ENCODE data around the gene RNF217.
"Not testable (repeated sequence)": the region's sequence is repeated elsewhere in the genome, so short reads cannot be mapped to it uniquely, and the experiment has no call there.

Gene RNF217

DNA sequence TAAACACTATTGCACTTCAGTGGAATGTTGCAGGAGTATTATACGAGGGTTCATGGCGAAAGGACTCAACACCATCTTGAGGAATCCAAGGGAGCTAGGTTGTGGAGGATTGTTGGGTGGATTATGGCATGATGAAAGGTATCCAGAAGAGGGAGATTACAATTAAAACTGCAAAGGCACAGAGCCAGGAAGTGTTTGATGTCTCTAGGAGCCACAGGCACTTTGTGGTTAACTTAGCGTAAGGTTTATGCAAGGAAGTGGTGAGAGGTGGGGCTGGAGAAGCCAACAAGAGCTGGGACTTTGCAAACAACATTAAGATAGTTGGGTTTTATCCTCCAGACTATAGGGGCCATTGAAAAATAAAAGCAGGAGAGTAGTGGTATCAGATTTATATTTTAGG, 104.7 kb downstream of the RNF217 start:
- no peak for DNase-seq

DNA sequence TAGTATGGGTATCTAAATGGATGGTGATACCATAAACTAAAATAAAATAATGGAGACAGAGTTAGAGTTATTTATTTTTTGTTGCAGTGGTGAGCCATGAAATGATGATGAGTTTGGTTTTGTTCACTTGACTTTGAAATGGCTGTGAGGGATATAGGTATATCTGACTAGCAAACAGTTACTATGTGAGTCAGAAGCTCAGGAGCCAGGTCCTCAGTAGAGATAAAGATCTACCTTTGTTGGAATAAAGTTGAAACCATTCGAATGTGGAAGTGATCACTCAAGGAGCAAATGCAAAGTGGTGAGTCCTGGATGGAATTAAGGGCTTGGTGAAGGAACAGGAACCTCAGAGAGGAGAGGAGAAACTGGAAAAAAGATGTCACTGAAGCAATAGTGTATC, 105.3 kb downstream of the RNF217 start:
- no peak for DNase-seq

DNA sequence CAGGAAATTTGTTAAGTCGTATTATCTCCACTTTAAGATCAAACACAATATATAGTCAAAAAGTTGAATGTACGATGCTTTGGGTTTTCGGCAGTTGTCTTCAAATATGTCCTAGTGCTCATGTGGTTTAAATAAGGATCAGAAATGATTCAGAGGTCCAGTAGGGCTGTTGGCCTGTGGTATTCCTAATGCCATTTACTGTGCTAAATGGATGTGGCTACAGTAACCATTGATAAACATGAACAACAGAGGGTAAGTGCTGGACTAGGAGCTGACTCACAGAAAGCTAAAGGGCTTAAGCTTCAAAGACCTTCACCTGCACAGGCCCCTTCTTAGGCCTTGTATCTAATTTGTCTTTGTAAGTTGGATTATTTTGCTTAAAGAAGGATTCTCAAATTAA, 110.8 kb downstream of the RNF217 start:
- DNase-seq: no peak

DNA sequence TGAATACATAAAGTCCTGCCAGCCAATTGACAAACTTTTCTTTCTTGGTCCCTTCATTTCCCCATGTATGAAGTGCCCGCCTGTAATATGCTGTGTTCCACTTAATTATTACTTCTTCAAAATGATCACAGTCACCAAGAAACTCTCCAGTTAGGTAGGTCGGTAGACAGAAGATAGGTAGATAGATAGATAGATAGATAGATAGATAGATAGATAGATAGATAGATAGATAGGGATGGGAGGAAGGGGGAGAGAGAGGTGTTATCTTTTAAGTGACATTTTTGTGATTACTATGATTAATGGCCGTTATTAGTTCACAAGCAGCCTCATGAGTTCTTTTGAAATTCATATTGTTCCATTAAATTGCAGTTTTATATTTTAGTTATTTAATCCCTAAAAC, 111.9 kb downstream of the RNF217 start:
- DNase-seq: no peak

DNA sequence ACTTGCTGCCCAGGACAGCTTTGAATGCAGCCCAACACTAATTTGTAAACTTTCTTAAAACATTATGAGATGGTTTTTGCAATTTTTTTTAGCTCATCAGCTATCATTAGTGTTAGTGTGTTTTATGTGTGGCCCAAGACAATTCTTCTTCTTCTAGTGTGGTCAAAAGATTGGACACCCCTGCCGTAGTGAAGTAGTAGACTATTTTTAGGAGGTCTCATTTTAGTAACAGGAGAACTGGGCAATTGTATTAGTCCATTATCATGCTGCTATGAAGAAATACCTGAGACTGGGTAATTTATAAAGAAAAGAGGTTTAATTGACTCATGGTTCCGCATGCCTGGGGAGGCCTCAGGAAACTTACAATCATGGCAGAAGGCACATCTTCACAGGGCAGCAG, 112.8 kb downstream of the RNF217 start:
- DNase-seq: not testable (repeated sequence)

DNA sequence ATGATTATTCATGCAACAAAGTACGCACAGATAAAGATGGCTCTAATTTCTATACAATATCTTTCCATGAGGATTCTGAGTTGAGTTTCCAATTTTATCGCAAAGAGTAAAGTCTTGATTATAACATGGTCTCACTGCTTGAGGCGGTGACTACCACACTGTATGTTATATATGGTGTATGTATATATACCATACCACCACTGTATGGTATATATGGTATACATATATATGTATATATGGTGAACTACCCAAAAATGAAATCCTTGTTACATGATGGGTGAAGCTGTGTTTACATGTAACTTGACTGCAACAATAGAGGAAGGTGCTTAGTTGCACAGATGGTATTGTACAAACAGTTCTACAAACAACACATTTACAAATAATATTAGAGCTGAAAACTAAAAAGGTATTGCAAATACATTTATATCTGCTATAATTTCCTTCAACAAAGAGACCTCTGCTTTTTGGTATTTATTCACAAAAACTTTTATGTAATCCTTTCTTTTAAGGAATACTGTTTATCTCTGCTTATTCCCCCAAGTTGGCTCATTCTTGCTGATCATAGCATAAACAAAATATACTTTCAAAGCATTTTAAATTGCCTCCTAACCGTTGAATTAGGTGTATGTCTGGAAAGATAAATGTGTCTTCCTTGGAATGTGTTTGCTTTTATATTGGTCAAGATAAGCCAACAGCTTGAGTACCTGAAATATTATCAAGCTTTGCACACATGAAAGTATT, 113.7 kb downstream of the RNF217 start:
- no peak for DNase-seq

DNA sequence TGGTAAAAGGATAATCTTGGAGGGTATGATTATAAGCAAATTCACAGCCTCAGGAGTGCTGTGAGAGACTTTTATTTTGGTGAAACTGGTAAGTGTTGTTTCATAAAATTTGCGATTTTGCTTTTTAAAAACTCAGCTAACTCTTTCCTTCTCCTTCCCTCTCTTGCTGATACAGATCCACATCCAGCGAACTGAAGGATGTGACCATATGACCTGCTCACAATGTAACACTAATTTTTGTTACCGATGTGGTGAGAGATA, 114.2 kb downstream of the RNF217 start:
- no peak for DNase-seq

DNA sequence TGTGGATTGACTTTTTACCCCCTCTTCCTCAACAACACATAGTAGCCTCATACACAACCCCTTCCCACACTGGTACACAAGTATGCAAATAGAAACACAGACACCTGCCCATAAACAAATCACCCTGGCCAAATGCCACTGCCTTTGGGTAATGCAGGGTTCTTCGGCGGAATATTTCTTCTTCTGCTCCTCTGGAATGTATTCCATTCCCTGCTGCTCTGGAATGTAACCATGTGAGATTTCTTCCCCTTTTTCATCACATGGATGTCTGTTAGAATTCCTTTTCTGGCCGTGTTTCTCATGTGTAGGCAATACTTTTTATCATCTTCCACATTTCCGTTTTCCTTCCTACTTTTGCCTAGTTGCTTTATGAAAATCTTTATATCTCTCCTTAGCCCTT, 115.2 kb downstream of the RNF217 start:
- no peak for DNase-seq

DNA sequence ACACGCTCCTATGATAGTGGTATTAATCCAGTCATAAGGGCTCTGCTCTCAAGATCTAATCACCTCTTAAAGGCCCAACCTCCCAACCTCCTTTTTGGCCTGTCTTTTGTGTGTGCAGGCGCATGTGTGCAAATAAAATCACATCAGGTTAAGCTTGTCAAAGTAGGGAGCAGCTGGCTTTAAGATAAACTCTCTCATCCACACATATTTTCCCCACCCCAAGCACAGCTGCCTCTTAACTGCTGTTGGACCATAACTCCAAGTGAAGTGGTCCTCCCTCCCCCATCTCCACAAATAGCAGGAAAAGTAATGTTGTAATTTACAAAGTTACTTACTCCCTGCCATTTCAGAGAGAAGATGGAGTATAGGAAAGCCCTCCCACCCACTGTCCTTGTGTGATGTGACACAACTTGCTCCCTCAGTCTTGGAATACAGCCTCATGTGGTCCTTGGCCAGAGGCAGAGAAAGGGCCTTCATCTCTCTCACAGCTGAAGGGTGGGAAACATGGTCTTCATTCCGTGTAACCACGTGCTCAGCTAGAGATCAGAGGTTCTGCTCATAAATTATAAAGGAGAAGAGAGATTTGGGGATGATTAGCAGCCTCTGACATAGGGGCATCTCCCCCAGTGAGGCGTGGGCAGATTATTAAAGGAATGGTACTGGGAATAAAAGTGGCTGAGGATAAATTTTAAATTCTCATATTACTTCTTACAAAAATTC, 116.5 kb downstream of the RNF217 start:
- DNase-seq: no peak

DNA sequence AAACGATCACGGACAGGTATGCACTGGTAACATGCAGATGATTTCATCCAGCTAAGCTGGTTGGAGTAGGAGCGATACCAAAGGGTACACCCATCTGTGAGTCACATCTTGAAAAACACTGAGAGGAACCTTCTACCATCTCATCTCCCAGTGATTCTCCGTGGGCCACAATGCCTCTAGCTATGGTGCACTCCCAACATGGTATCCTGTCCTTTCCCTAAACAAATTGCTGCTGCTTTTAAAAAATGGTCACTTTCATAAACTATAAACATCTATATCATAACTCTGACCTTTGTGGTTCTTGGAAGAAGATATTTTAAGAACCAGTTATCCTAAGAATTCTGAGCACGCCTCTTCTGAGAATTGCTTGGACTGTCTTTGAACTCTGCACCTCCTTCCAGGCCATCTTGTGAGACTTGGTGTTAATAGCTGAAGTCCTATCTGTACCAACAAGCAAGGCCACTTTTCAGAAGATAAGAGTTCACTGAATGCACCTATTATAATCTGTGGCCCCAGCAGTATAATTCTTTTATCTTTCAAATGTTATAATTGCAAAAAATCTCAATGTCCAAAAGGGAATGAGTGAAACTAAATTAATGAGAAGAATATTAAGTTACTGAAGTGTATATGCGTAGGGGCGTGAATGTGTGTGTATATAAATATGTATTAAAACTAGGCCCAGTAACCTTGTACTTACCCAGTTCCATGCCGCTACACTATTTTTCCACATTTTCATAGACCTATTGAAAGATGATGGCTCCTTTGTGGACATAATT, 120.9 kb downstream of the RNF217 start:
- no peak for DNase-seq

DNA sequence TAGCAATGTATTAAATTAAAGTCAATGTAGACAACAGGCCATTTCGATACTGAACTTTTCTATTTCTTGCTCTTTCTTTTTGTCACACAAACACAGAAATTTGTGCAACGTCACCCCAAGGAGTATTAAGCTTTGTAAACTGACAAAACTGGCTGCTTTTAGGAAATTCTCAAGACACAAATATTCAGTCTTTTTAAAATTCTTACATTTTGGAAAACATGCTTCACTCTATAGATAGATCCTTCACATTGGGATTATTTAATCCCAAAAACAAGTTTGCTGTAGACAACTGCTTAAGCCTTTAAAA, 121.4 kb downstream of the RNF217 start:
- DNase-seq: no peak

DNA sequence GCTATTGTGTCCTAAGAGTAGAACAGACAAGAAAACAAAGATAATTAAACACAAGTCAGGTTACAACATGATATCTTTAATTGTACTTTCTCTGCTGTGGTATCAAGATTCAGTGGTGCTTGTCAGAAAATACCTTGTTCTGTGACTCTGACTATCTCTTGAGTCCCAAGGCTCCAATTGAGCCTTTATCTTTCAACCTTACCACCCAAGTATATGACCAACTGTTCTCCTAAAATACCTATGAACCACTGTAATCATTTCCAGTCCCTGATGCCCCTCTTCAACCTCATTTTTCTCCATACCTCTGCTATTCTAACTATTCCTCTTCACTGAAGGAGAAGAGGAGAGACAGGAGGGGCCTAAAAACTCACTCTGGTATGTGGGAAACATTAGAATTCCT, 124.5 kb downstream of the RNF217 start:
- DNase-seq: no peak

DNA sequence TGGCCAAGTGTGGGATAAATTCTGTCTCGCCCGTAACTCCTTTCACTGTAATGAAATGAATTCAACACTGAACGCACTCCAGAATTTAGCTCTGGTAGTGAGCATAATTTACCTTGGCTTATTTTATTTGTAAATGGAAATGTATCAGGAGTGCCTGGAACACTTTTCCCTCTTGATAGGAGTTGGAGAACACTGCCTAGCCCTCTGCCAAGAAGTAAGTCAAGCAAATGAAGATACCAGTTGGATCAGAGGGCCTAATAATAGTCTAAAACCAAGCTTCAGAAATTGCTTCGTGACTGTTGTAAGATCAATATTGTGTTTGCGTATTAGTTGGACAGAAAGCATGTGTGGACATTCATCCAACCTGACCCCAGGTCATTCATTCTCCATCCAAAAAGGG, 126.7 kb downstream of the RNF217 start:
- no peak for DNase-seq

DNA sequence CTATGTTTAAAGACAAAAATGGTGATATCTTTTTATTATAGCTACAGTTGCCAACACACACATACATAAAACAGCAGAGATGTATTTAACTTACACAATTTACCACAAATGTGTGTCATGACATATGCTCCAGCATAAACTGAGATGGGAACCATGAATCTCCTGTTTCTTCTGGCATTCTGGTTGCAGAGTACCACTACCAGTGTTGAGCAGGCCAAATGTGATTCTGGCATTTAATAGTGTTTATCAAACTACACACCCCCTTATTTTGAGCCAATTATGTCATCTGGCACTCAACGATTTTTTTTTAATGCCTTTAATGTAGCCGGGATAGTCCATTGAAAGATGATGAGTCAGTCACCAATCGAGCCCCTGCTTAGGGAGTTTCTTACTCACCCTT, 132.3 kb downstream of the RNF217 start:
- DNase-seq: no peak

DNA sequence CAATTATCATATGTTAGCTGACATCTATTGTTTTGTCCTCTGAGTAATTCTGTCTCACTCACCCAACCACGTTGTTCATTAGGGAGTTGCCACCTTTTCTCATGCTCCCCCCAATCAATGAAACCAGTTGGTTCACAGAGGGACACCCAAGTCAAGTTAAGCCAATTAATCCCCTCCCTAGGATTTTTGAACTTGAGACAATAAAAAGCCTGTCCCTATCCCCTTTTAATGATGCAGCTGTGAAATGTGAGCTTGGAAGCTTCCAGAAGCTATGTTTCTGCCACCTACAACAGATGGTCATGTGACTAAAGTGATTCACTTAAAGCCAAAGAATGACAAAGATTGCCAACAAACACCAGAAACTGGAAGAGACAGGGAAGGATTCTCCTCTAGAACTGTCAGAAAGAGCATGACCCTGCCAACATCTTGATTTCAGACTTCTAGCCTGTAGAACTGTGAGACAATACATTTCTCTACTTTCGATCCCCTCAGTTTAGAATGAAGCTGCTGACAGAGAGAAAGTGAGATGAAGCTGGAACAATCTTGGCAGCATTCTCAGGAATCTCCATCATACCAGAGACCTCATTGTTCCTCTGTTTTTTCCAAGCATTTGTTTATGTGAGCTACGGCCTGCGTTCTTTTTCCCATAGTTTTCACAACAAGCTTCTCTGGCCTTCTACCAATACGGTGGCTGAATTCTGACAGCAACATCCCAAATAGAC, 133.5 kb downstream of the RNF217 start:
- no peak for DNase-seq

DNA sequence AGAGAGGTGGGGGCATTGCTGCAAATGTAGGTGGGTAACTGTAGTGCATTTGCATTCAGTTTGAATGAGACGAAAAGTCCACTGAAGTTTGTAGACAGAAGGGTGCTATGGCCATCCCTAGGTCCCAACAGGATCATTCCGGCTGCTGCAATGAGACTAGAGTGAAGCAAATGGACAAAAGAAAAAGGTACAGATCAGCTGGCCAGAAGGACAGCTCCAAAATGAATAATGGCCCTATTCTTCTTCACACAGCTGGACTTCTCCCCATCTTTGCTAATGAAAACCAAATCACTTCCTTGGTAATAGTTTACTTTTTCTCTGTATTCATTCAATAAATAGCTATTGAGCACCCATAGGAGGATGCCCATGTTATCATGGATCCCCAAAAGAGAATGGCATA, 134.9 kb downstream of the RNF217 start:
- DNase-seq: no peak

DNA sequence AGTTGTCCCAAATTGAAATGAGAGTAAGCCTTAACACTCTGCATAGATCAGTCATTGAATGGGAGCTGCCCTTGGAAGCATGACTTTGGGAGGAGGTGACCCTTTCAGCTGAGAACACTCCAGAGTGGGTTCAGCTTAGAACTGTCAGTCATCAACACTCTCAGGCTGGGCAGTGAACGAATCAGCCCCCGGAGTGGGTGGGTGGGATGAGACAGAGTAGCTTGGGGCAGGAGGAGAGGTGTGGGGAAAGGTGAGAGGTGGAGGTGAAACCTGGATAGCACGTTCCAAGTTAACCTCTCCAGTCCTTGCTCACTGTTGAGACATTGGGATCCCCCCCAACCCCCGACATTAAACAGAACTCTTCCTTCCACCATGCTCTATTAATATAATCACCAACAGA, 136.0 kb downstream of the RNF217 start:
- no peak for DNase-seq

DNA sequence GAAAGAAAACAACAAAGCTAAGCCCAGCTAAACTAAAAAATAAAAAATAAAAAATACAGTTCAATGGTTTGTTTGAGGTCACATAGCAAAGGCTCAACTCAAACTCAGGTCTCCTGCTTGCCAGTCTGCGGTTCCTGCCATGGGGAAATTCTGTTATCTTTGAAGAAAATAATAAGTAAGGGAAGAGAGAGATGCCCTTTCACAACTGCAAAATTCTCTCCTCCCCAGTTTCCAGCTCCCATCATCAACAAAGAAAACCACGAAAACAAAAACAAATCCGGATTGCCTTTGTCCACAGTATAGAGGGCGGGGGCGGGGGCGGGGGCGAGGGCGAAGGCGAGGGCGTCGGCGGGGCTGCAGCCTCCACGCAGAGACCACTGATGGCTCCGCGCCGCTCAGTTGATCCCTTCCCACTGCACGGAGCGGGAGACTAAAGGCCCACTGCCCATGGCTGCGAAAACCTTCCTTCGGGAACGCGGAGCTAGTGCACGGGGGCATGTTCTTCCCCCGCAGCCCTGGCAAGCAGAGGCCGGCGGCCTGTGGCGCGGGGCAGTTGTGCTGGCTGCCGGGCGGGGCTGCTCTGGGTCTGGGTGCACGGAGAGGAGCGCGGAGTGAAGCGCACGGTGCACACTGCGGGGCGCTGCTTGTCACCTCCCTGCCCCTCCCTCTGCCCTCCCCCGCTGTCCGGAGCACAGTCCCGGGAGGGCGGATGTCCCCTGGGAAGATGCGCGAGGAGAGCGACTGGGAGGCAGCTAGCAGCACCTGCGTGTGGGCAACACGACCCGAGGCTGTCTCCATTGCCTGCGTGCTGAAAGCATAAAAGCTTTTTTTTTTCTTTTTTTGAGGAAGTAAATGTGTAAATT, 137.2 kb downstream of the RNF217 start:
- no peak for DNase-seq

DNA sequence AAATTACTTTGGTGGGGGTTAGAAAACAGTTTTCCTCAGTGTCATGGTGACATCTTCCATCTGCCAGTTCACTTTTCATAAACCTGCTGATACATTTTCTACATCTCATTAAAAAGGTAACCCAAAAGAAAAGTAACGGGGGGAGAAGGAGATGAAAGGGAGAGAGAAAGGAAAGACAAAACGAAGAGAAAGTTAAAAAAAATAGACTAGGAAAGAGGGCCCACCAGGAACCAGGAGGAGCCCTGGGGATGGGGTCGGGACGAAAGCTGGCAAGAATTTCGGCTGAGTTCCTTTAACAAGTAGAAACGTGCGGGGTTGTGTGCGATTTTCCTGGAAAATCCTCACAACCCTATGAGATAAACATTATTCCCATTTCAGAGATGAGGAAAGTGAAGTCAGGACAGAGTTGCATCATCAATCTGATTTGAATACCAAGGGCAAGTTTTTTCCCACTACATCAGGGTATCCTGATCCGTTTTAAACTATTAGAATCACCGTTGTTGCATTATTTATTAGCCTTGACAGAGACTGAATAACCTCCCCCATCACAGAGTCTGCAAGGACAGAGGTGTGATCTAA, 137.9 kb downstream of the RNF217 start:
- no peak for DNase-seq

DNA sequence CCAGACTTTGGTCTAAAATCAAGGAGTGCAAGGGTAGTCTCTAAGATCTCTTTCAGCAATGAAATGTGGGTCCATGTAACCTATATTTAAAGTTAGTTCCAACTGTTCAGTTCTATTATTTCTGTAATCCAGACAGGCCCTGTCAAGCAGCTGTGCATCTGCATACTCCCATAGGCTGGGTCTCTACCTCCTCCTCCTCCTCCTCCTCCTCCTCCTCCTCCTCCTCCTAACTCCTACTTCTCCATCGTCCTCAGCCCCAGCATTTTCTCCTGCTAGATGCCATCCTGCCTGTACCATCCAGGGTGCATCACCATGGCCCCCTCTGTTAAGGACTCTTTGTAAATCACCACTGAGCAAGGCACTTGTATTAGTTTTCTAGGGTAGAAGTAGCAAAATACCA, 138.9 kb downstream of the RNF217 start:
- no peak for DNase-seq

DNA sequence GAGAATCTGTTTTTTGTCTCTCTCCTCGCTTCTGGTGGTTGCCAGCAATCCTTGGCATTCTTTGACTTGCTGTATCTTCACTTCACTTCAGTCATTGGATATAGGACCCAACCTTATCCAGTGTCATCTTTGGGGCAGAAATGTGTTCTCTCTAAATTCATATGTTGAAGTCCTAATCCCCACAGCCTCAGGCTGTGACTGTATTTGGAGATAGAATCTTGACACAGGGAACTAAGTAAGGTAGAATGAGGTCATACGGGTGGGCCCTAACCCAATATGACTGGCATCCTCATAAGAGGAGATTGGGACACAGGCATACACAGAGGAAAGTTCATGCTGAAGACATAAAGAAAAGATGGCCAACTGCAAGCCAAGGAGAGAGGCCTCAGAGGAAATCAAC, 139.4 kb downstream of the RNF217 start:
- DNase-seq: no peak

DNA sequence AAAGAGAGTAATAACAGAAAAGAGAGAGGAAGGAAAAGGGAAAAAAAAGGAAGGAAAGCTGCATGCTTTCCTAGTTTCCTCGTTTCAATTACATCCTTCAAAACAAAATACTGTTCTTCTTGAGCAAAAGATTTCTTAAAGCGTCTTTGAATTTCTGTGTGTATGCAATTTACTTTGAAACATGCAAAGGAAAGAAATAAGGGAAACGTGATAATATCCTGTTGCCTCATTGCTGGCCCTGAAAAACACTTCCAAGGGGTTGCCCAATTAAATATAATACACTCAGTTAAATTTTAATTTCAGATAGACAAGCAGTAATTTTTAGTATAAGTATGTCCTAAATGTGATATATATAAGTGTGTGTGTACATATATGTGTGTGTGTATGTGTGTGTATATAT, 140.2 kb downstream of the RNF217 start:
- DNase-seq: no peak

DNA sequence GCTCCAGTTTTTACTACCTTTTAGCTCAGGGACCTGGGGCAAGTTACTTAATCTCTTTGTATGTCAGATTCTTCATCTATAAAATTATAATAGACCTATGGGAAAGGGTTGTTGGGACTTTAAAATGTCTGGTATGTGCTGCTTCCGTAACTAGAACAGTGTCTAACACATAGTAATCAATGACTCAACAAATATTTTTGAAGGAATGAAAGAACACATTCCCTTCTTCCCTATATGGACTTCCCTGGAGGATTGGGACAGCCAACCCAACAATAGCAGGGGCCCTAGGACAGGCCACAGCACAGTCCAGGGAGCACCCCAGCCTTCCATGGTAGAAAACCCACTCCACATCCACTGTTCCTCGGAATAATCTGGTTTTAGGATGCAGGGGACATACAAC, 140.7 kb downstream of the RNF217 start:
- no peak for DNase-seq

All from activated gamma-delta T cell treated with Interleukin-2 at 50 U/mL for 16 hours (primary cell).